SKM-1 (cell line): ENCODE data around the gene C16orf86.

Experiments used
- DNase-seq: peaks from one replicate; lab custom pipeline; 2025; ENCODE audit not compliant: unreplicated experiment; lab: John Stamatoyannopoulos, UW

The C16orf86 gene

GRCh38 chr16:67665598-67665997 lies 1.0 kb upstream of the C16orf86 start:
- DNase-seq = no peak

DNA sequence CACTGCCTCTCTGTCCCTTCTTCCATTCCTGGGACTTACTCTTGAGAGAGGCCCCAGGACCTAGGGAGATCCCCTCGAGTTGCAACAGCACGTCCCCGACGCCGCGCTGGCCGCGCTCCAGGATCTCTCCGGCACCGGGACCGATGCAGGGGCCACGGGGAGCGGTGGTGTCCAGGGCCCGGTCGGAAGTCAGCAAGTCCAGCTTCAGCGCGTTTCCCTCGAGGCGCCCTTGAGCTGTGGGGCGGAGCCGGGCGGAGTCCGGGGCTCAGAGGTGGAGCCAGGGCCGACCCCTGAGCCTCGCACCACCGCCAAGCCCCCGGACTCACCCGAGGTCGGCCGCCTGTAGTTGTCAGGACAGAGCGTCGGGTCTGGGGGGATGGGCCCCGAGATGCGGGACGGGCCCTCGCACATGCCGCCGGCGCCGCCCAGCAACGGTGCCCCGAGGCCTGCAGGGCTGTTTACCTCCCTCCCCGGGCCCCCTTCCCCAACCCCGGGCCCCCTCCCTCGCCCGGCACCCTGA lies 522 bp upstream of the C16orf86 start:
- DNase-seq = no peak

DNA sequence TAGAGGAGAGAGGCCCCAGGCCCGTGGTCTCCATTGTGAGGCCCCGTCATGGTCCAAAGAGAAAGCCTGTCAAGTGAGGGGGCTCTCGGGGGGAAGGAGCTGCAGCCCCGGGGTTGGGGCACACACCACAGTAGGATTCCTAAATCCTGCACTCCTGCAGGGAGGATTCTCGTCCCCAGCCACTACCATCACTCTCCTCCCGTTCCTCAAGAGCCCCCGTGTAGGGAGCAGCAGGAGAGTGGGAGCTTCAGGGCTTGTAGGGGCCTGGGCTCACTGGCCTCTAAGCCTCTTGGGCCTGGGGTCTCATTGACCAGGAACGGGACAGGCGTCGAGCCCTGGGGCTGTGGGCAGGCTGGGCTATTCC lies 821 bp downstream of the C16orf86 start:
- DNase-seq = no peak

GRCh38 chr16:67667817-67668494 lies 1.3 kb downstream of the C16orf86 start:
- DNase-seq = peak; percentile 78

DNA sequence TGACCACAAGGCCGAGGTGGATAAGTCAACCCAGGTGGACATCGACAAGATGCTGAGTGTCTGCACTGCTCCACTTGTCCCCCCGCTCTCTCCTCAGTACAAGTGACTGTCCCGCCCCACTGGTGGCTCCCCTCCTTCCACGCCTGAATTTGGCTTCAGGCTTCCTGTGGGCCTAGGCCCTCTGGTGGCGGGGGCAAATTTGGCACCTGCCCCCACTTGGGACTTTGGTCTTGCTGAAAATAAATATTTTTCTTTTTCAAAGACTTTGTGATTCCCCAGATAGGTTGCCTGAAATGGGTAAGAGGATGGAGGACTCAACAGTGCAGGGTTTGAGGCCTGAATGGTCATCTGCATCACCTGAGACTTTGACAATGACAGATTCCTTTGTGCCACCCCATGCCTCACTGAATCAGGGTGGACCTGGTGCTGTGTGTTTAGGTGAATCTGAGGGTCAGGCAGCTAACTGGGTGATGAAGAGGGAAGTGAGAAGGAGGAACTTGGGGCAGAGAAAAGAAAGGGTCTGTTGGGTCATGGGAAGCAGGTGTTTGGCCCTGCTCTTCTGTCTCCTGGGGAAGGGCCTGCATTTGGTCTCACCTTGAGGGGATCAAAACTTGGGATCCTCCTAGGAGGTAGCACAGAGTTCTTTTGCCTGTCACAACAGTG lies 2.0 kb downstream of the C16orf86 start:
- DNase-seq = no peak

DNA sequence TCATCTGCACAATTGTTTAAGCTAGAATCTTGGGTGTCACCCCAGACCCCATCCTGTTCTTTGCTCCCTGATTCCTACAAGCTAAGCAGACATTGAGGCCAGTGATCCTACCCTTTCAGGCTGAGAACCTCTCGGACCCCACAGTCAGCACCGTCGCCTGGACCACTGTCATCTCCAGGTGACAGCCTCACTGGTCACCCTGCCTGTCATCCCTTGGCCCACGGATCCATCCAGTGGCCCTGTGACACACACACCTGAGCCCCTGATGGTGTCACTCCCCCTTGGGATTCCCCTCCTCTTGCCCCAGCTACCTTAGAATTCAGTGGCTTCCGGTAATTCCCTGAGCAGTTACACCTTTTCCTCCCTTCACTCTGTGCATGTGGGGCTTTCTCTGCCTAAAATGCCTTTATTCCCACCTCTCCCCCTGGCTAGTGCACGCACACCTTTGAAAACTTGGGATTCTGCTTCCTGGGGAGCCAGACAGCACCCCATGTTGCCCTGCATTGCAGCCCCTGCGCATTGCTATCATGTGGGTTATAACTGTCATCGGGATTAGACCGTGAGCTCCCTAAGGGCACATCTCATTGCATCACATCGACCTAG lies 3.0 kb downstream of the C16orf86 start:
- no peak for DNase-seq

DNA sequence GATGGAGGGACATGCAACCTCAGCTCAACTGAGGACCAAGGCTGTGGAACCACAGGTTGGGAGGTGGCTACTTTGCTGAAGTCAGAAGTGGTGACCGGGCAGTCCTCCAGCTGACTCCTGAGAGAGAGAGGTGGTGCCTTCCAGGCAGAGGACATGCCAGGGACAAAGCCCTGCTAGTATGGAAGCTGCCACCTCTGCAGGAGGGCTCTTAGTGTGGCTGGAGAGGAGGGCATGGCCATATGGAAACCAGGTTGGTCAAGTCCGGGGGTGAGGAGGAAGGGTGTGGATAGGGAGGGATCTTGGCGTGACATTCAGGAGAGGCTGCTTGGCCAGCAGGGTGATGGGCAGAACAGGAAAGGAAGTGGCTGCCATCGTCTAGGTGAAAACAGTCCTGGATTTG lies 5.7 kb downstream of the C16orf86 start:
- DNase-seq = no peak

DNA sequence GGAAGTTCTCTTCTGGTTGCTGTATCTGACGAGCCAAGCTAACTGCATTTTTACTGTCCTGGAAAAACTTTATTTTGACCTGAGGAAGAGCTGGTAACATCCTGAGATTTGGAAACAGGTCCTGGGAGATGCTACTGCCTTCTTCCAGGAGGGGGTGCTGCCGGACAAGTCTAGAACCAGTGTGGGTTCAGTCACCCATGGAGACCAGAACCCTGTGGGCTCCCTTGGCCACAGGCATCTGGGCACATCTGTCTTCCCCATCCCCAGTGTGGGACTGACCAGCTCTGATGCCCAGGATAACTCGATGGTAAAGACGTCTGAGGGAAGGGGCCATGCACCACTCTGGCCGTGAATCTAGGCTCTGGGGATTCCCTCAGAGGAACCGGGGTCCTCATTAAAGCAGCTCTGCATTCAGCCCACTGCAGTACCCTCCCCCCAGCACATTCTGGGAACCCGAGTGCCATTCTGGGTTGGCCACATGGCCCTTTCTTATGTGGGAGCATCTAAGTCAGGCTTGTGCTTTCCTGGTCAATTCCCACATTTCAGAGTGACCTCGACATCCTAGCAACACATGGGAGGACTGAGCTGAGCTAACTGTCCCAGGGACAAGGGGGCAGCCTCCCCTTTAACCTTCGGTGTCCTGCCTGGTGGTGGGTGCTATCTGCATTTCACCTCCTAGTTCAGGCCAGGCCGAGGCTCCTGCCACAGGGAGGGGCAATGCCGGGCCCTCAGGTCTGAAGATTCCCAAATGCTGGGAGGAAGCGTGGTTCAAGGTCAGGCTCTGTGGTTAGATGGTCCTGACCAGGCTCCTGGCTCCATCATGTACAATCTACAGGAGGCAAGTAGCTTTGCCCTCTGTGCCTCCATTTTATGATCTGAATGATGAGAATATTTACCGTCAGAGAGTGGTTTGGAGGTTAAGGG lies 6.4 kb downstream of the C16orf86 start:
- peak; percentile 20 for DNase-seq

DNA sequence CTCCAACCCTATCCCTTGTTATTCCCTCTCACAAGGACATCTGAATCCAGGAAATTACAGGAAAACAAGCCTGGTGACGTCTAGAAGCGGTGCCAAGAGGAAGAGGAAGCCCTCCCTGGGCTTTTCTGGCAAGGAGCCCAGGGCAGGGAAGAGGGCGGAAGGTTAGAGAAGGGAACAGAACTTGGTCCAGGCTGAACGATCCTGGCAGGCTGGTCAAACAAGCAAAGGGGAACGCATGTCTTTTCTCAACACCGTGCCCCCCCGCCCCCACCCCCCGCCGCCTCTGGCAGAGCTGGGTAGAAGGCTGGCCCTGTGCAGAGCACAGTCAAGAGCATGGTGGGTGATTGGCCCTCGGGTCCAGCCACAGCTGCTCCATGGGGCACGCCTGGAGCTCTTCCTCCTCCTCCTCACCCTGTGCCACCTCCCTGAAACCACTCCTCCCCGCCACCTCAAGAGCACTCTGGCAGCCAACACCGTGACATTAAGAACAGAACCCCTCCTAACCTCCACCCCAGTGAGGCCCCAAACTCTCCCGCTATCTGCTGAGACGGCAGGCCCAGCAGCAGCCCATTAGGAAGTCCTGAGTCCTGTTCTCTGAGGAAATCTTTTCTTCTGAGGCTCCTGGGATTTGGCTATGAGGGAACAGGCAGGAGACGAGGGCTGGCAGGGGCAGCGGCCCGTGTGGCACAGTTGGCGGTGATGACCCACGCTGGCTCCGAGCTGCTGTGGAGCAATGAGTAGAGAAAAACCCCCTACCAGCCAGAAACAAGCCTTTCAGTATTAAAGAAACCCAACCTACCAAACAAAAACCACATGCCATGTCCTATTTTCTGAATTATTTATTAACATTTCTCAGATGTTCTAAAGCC lies 7.3 kb downstream of the C16orf86 start:
- no peak for DNase-seq

DNA sequence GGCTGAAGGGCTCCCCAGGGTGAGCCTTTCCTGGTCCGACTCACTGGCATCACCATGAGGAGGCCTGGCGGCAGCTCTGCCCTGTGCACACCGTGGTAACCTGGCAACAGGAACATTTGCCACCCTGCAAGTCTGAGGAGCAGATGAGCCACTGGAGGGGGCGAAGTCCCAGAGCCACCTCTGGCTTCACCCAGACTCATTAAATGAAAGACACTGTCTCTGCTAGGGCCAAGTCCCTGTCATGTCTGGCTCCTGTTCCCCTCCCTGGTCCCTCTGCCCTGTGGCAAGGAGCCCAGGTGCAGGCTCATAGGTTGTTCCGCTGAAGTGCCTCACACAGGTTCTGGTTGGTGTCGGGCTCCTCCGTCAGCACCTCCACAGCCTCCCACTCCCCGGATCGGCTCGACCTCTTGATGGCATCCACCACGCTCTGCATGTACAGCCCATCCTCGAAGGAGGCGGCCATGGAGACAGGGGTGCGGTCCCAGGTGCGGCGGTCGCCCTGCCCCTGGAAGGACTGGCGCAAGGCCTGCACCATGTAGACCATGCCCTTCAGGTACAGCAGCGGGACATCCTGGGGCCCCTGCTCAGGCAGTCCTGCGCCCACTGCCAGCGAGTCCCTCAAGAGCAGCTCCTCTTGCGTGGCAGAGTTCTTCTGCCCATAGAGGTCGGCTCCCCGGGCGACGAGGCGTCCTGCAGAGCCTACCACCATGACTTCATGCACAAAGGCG lies 8.4 kb downstream of the C16orf86 start:
- DNase-seq = no peak

DNA sequence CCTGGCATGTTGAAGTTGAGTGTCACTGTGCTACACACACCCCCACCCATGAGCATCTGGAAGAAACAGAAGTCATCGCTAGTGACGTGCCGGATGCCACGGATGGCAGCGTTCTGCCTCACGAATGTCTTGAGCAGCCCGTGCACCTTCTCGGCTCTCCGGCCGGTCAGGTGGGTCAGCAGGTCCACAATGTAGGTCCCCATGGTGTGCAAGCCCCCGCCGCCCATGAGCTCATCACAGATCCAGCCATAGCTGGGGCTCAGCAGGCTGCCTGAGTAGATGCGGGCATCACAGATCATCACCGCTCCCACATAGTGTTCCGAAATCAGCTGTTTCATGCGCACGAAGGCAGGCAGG lies 8.9 kb downstream of the C16orf86 start:
- DNase-seq = no peak

DNA sequence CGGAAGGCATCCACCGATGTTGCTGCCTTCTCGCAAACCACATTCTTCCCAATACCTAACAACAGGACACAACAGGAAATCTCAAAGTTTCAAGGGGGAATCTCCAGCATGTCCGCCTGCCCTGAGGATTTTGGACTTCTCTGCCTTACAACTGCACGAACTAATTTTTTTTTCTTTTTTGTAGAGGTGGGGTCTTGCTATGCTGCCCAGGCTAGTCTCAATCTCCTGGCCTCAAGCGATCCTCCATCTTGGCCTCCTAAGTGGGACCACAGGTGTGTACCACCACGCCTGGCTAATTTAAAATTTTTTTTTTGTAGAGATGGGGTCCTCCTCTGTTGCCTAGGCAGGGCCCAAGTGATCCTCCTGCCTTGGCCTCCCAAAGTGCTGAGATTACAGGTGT lies 9.4 kb downstream of the C16orf86 start:
- DNase-seq = no peak

GRCh38 chr16:67676516-67676915 lies 9.9 kb downstream of the C16orf86 start:
- DNase-seq = no peak

- DNase-seq = no peak
These were observed 10.3 kb downstream of the C16orf86 start for GRCh38 chr16:67676939-67677338.

- no peak for DNase-seq
These were observed 11.1 kb downstream of the C16orf86 start for GRCh38 chr16:67677712-67678111.

DNA sequence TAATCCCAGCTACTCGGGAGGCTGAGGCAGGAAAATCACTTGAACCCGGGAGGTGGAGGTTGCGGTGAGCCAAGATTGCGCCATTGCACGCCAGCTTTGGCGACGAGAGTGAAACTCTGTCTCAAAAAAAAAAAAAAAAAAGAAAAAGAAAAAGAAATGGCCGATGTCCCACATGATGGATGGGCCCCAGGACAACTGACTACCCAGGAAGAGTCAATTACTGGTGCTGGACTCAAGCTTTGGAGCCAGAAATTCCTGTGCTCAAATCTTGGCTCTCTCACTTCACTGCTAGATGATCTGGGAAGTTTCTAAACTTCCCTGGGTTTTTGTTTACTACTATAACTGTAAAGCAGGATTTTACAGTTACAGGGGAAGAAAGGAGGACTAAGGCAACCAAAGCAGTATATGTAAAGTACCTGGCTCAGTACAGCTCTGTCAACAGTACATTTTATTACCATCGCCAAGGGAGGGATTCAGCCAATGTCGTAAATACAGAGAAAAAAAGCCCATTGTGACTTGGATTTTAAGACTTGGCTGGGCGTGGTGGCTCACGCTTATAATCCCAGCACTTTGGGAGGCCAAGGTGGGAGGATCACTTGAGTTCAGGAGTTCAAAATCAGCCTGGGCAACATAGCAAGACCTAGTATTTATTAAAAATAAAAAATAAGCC lies 11.9 kb downstream of the C16orf86 start:
- DNase-seq = no peak

GRCh38 chr16:67679935-67680897 lies 13.6 kb downstream of the C16orf86 start:
- no peak for DNase-seq

DNA sequence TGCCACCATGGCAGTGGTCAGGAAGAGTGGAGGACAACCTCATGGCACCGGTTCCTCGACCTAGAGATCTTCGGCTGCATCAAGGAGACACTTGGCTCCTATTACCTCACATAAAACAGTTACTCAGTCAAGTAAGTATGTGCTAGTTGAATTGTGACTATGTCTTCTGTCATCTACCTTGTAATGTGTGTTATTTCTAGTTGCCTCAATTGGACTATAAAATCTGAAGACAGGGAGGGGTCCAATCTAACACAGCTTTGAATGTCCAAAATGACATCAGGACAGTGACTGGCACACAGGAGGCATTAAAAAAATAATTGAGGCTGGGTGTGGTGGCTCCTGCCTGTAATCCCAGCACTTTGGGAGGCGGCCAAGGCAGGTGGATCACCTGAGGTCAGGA lies 17.2 kb downstream of the C16orf86 start:
- DNase-seq = no peak
